H4 (cell line): ENCODE results near the gene CNOT1. TPM values are rescaled to one million over a fixed set of nuclear protein-coding genes. Genes with fewer than 3 reads are reported as not detected.
"Not testable (repeated sequence)": the region's sequence is repeated elsewhere in the genome, so short reads cannot be mapped to it uniquely, and the experiment has no call there.

ENCODE experiments used
- DNase-seq: peaks from one replicate; pipeline ENCODE4 v3.0.0-alpha.2; 2015; ENCODE audit warnings: low spot score
- total RNA-seq: library from RNA; depleted of rRNA; stranded (reverse); fragments of >200 nt; shearing (Covaris generic); gene quantifications from 2 replicates; pipeline ENCODE4 v1.2.3, GENCODE V29; 2014

The CNOT1 gene
- total RNA-seq, 1 experiment from 2014 or later: 112 TPM

DNA sequence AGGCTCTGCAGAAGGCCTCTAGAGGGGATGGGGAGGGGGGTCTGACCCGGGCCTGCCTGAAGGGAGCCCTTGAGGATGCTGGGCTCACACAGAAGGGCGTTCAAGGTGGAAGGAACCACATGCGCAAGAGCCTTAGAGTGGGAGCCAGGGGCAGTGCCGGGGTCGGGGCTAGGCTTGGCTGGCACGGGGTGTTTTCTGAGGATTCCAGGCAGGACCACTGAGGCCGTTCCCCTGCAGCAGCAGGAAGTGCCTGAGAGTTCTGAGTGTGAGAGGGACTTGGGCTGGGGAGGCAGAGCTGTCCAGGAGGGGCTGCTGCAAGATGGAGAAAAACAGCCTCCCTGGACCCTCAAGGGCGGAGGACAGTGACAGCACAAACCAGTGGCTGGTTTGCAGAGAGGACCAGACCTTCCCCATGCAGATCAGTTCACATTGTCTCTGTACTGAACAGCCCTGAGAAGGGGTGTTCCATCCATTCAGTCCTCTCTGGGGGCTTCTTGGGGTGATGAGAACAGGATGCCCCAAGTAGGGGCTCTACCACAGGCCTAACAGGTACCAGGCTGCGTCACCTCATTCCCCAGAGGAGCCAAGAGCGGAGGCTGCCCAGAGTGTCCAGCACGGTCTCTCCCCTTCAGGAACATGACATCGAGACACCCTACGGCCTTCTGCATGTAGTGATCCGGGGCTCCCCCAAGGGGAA, 126.3 kb downstream of the CNOT1 start:
- DNase-seq: no peak

DNA sequence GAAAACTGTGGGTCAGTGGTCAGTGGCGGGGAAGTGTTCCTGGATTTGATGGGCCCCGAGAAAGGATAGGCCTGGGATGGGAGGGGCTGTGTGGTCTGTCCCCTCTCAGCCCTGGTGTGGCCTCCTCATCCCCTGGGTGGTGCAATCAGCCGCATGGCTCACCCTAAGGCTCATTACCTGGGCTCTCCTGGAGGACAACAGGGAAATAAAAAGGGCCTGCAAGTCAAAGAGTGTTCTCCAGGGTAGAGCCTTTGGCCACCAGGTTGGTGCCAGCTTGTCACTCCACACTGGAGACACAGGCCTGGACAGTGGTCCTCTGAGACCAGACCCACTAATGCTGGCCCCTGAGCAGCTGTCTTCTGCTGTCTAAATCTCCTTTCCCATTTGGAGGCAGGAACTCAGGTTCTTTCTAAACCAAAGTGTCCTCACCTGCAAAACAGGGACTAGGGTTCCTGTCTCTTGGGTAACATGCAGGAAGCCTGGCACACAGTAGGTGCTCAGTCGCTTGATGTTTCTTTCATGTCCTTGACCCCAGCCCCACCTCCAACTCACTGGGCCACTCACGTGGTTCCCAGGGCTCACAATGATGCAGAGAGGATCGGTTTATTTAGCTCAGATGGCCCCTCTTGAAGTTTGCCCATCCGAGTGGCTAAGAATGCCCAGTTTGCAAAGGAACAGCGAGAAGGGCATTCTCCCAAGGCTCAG, 127.3 kb downstream of the CNOT1 start:
- DNase-seq: no peak

DNA sequence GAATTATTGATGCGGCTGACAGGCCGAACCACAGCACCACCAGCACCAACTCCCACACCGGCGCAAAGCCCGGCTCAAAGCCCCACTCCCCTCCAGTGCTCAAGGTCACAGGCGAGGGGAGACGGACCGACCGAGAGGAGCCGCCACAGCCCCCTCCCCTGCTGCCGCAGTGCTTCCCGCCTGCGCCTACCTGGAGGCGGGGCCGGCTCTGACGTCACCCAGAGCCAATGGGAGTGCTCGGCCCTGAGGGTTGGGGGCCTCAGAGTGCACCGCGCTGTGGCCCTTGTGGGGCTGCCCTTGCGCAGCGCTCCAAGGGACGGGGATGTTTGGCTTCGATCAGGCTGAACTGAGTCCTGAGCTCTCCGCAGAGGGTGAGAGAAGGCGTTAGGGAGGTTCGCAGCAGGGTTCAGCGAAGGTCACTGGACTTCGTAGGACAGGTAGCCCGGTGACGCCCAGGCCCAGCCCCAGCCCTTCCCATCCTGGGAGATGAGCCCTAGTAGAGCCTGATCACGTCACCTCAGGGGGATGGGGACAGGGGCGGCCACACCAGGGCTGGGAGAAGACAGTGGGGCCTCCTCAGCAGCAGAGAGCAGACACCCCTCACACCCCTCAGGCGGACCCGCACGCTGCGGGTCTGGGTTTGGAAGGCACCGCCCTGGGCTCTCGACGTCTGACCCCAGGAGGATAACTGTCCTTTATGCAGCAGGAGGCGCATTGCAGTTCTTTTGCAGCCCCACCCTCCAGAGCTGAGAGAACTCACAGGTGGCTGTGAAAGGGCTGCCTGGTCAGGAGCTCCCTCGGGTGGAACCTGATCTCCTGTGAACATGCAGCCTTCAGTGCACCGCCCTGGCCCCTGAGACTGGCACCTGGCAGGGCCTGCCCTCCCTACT, 128.1 kb downstream of the CNOT1 start:
- DNase-seq: no peak

DNA sequence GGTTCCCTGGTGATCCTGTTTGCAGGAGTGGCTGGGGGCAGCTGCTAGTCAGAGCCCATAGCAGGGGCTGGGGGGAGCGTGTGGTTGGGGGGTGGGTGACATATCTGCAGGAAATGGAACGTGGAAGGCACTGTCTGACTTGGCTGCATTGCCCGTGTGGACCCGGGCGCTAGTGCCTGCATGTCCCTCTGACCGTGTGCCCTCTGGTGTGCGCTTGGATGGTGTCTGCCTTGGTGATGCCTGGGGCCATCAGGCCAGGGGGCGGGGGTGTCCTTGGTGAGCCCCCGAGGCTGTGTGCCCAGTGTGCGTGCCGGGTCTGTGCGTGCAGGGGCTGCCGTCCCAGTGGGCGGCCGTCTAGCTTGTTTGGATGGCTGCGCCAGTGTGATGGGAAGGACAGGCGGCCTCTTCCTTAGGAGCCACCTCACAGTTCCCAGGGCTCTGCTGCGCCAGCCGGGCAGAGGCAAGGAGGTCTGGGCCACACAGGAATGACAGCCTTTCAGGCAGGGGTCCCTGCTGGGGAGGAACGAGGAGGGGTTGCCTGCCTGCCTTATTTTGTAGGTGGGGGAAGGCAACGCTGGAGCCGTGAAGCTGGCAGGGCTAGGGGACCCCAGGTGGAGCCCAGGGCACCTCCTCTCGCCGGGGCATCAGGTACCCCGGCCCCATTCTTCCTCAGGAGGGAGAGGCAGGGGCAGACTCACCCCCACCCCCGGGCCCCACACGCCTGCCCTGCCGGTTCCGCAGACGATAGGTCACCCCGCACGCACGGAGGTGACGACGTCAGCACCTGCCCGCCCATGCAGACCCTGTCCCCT, 129.0 kb downstream of the CNOT1 start:
- no peak for DNase-seq

DNA sequence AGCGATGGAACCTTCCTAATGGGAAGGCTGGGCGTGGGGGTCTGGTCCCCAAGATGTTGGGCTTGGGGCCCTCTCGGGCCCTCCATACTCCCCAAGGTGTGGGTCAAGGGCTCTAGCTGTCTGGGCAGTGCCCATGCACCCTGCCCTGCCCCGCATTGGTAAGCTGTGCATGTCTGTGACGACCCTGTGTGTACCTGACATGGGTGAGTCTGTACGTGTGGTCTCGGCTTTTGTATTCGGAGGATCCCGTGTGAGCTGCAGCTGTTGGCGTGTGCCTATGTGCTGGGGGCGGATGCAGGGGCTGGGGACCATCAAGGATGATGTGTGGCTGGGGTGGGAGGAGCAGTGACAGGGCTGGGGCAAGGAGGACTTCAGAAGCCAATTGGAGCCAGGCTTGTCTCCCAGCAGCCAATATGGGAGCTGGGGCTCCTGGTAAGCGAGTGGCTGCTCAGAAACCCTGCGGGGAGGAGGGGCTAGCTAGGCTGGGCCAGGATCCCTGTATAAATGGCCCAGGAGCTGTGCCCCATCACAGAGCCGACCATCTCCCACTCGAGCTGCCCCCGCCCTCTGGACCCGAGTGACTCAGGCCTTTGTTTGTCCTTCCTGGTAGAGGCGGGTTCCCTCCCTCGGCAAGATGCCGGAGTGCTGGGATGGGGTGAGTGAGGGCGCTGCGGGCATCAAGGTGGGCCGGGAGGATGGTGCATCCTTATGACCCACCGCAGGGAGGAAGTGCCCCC, 129.8 kb downstream of the CNOT1 start, which contains the start of gene NDRG4:
NDRG4 (plus strand) TSS at position 529 of the 737 bp plus-strand sequence; CDS start at position 635, 106 bp downstream.
- peak; percentile 90 for DNase-seq

DNA sequence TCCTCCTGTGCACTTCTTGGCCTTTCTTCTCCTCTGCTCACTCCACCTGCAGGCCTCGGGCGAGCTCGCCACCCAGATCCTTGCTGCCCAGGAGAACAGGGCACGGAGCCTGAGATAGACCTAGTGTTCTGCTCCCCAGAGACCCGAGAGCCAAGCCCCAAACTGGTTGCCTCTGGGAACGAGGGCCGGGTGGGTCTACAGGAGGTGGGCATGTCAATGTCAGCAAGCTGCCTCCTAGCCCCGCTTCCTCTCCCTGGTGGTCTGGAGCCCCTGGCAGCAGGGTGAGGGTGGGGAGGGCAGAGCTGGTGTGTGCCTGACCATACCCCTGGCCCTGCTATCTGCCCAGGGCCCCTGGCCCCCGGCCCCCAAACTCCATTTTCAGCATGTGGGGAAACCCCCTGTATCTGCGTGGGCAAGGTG, 130.5 kb downstream of the CNOT1 start:
- no peak for DNase-seq

DNA sequence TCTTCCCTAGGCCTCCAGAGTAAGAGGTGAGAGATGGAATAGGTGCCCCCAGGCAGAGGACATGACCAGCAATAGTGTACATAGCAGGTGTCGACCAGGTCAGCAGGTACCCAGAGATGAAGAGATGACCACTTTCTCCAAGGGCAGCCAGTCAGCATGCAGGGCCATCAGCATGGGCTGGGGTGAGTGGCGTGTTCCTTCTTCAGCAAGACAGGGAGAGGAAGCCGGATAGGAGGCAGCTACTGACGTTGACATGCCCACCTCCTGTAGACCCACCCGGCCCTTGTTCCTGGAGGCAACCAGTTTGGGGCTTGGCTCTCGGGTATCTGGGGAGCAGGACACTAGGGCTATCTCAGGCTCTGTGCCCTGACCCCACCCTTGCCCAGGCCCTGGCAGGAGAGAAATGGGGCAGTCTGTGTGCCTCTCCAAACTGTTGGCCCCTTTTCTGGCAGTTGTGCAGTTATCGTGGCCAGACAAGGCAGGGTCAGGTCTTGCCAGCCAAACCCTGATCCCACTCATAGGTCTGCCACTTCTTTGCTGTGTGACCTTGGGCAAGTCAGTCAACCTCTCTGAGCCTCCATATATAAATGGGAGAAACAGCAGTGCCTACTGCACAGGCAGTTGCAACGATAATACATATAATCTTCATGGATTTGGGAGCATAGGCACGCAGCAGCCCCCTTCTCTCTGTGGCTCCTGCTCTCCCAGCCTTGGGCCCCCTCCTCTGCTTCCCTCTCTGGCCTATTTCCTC, 131.1 kb downstream of the CNOT1 start:
- no peak for DNase-seq

DNA sequence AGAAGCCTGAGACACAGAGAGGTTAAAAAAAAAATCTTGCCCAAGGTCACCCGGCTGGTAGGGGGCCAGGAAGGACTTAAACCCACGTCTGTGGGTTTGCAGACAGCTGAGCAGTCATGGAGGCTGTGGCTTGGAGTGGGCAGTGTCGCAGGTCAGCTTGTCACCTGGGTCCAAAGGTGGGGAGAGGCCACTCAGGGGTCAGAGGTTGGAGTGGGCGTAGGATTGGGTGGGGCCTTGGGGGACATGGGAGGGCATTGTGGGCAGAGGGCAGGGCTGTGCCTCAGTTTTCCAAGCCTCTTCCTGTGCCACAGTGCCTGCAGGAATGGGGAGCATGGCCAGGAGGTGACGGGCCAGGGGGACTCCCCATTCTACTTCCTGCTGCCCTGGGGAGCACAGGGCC, 131.7 kb downstream of the CNOT1 start:
- no peak for DNase-seq

DNA sequence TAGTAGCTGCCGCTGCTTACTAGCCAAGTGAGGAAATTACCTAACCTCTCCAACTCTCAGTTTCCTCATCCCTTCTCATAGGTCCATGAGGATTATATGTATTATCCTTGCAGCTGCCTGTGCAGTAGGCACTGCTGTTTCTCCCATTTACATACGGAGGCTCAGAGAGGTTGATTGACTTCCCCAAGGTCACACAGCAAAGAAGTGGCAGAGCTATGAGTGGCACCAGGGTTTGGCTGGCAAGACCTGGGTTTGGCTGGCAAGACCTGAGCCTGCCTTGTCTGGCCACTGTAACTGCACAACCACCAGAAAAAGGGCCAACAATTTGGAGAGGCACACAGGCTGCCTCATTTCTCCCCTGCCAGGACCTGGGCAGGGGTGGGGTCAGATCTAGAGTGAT, 132.2 kb downstream of the CNOT1 start:
- DNase-seq: no peak

DNA sequence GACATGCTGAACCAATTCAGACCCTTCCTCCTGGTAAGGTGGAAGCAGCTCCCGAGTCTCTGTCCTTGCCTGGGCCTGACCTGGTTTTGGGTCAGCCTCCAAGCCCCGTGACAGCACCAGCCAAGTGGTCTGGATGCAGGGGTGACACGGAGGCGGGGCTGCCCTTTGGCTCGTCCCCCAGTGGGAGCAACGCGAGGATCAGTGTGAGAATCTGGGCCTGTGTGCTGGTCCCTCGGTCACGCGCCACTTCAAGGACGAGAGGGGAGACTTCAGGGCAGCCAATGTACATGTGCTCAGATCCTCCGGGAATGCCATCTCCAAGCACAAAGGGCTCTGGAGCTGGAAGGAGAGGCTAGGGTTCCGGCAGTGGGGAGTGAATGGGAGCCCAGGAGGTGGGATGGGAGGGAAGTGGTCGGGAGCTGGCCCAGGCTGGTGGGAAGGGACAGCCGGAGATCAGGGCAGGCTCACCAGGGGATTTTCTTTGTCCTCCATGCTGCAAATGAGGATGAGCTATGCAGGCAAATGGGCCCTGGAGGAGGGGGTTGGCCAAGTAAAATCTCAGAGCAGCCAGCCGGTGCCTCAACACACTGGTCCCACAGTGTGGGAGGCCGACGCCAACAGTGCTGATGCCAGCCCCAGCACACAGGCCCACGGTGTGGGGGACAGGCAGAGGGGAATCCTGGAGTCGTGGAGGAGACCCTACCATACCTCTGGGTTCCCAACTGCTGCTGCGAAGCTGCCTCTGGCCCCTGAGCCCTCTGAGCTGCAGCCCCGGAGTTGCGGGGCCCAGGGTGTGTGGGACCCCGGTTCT, 133.9 kb downstream of the CNOT1 start:
- no peak for DNase-seq

DNA sequence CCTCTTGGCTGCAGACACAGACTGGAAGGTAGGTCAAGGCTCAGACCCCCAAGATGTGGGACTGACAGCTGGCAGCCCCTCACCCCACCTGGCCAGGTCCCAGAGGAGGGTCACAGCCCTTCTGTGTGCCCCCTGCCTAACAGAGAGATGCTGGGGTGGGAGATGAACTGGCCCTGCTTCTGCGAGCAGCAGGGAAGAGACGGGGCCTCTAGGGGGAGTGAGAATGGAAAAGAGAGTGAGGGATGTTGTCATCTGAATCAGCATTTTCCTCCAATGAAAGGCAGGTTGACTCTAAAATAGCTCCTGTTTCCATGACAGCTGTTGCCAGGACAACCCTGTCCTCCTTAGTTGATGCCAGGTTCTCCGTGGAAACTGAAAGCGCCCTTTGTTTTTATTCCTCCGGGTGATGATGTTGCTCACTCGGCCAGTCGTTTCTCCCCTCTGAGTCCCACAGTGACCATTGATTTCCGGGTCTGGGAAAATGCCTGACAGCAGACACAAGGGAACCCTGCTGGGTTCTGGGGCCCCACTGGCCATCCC, 134.6 kb downstream of the CNOT1 start:
- peak; percentile 97 for DNase-seq

DNA sequence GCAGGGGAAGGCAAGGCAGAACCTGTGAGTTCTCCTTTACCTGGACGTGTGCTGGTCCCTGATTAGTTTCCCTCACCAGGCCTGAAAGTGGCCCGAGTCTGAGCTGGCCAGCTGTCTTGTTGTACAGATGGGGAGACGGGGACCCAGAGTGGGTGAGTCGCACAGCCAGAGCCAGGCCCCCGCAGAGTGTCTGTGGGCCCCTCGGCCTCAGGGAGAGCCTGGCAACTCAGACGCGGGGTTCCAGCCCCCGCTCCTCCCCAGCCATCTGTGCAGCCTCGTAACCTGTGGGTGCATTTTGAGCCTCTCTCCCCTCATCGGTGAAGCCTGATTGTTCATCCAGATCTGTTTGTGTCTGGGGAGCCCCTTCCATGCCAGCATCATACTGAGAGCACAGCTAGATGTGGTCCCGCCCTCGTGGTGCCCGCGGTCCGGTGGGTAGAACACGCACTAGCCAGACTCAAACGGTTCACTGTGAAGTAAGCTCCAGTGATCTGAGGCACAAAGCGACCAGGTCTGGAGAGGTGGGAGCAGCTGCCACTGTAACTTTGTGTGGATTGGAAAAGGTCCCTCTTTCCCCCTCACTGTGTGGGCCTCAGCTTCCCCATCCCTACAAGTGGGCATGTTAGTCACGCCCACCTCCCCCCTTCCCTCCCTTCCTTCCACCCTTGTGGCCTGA, 135.7 kb downstream of the CNOT1 start:
- no peak for DNase-seq

DNA sequence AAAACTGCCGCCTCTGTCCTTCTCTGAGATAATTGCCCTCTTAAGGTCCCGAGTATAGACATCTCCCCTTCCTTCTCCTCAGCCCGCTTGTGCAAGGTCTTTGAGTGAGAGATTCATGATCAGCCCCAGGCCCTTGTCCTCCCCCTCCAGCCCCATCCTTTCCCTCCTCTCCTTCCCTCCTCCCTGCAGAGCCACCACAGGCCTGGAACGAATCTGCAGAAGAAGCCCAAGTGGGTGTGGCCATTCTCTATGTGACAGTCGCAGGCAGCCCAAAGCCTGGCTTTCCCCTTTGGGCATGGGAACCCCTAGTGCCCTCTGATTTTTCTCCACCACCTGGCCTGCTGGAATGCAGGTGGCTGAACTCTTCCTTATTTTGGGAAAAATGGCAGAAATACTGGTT, 136.9 kb downstream of the CNOT1 start:
- no peak for DNase-seq

DNA sequence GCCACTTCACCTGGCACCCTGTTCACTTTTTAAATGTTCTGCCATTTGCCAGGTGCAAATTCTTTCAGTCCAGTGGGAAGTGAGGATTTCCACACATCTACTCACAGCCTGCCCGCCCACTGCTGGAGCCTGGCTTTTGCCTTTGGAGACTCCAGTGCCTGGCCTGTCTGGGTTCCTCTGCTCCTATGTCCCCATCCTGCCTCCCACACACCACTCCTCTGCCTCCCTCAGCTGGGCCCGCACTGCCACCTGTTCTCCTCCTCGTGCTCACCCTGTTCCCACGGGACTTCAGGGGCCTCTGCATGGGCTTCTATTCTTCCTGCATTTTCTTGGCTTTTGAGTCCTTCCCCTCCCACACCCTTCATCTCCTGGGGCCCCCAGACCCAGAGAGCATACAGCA, 137.6 kb downstream of the CNOT1 start:
- no peak for DNase-seq

DNA sequence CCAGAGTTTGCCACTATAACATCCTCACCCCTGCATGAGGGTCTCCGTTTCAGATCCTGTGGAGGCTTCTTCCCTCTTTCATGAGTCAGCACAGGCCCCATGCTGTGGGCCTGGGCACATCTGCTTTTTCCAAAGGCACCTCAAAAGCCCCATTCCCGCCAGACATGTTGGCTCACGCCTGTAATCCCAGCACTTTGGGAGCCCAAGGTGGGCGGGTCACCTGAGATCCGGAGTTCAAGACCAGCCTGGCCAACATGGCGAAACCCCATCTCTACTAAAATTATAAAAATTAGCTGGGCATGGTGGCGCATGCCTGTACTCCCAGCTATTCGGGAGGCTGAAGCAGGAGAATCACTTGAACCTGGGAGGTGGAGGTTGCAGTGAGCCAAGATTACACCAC, 139.1 kb downstream of the CNOT1 start:
- DNase-seq: not testable (repeated sequence)

DNA sequence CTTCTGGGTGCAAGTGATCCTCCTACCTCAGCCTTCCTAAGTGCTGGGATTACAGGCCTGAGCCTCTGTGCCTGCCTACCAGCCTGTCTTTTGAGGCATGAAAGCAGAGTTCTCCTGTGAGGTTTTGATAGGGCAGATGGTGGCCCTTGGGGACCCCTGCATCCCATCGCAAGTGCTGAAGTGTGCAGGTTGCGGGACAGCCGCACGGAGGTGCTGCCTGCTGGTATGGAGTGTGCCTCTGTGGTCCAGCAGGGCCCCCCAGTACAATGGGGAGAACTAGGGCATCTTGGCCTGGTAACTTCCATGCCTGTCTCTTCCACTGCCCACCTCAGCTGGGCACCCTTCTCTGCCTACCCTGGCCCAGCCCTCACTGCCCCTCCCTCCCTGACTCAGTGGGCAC, 139.6 kb downstream of the CNOT1 start:
- DNase-seq: no peak

DNA sequence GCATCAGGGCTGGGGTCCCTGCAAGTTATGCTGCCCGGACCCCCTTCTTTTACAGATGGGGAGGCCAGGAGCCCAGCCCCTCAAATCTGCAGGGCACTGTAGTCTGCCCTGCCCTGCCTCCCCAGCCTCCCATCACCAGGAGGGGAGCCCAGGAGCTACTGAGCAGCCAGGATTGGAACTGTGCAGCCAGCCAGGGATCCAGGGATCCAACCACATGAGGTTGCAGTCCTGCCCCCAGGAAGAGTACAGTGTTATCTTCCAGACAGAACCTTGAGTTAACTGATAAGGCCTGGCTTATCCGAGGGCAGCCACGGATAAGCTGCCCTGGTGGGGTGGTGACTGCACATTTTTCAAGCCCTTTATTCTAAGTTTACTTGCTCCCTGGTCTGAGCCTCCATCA, 141.1 kb downstream of the CNOT1 start:
- no peak for DNase-seq
